DMS53 treated with DMSO at 0.1 percent for 48 hours (cell line): Measurements from ENCODE around the gene MCUR1.
"Not testable (repeated sequence)": the region's sequence is repeated elsewhere in the genome, so short reads cannot be mapped to it uniquely, and the experiment has no call there.

Experiments used
- DNase-seq: peaks from one replicate; lab custom pipeline; 2025; ENCODE audit not compliant: unreplicated experiment; lab: John Stamatoyannopoulos, UW

The MCUR1 gene

DNA sequence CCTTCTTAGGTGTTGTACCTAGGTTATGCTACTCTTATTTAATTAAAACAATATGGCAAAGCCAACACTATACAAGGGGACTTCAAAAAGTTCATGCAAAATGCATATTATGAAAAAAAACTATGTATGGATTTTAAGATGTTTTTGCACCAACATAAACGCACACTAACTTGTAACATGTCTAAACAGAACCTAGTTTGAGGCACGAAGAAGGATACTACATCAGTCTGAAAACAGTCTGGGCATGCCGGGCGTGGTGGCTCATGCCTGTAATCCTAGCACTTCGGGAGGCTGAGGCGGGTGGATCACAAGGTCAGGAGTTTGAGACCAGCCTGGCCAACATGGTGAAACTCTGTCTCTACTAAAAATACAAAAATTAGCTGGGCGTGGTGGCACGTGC lies 34.2 kb downstream of the MCUR1 start:
- not testable (repeated sequence) for DNase-seq

DNA sequence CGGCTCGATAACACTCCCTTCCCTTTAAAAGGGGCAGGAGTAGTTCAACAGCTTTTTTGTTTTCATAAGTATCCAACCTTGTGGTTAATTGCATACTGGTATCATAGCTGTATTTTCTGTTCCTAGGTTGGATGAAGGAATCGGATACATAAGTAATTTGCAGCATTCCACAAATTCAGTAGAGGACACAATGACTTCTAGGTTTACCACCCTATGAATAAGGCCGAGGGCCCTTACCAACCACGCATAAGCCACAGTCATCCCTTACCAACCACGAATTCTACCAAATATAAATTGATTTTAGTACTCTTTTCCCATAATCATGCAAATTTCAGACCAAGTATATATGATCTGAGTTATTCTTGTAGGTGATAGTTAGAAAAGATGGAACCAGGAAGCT lies 36.3 kb downstream of the MCUR1 start:
- no peak for DNase-seq

DNA sequence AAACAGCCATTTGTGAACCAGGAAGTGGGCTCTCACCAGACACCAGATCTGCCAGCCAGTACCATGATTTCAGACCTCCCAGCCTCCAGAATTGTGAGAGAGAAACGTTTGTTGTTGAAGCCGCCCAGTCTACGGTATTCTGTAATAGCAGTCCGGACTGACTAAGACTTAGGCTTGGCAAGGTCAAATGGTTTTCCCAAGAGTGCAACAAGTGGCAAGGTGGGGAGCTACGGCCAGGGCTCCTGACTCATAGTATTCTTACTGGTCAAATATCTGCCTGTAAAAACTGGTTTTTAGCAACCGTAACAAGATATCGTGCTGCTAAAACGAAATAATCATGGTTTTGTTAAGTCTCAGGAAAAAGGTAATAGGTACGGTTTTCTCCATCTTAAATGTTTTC lies 37.8 kb downstream of the MCUR1 start:
- no peak for DNase-seq

DNA sequence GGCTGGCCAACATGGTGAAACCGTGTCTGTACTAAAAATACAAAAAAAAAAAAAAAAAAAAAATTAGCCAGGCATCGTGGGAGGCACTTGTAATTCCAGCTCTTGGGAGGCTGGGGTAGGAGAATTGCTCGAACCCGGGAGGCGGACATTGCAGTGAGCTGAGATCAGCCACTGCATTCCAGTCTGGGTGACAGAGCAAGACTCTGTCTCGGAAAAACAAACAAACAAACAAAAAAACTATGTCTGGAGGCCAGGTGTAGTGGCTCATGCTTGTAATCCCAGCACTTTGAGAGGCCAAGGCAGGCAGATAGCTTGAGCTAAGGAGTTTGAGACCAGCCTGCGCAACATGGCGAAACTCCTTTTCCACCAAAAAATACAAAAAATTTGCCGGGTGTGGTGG lies 38.9 kb downstream of the MCUR1 start:
- not testable (repeated sequence) for DNase-seq

DNA sequence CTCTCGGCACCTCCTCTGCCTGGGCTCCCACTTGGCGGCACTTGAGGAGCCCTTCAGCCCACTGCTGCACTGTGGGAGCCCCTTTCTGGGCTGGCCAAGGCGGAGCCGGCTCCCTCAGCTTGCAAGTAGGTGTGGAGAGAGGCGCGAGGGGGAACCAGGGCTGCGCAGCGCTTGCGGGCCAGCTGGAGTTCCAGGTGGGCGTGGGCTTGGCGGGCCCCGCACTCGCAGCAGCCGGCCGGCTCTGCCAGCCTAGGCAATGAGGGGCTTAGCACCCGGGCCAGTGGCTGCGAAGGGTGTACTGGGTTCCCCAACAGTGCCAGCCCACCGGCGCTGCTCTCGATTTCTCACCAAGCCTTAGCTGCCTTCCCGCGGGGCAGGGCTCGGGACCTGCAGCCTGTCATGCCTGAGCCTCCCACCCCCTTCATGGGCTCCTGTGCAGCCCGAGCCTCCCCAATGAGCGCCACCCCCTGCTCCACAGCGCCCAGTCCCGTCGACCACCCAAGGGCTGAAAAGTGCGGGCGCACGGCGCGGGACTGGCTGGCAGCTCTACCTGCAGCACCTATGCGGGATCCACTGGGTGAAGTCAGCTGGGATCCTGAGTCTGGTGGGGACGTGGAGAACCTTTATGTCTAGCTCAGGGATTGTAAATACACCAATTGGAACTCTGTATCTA lies 41.9 kb downstream of the MCUR1 start:
- DNase-seq = not testable (repeated sequence)

DNA sequence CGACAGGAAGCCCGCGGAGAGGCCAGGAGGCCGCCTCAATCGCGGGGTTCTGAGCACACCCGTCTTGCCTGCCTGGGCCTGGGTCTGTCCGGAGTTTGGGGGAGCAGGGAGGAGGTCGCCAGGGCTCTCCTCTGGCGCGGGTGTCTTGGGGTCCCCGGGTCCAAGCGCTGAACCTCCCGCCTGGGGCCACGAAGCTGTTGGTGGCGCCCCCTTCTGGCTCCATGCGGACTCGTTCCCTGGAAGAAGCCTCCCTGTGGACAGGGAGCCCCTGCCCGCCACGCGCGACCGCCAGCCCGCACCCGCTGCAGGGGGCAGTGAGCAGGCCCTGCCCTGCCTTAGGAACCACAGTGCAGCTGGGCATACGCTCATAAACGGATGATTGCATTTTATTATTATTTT lies 44.7 kb downstream of the MCUR1 start:
- no peak for DNase-seq

DNA sequence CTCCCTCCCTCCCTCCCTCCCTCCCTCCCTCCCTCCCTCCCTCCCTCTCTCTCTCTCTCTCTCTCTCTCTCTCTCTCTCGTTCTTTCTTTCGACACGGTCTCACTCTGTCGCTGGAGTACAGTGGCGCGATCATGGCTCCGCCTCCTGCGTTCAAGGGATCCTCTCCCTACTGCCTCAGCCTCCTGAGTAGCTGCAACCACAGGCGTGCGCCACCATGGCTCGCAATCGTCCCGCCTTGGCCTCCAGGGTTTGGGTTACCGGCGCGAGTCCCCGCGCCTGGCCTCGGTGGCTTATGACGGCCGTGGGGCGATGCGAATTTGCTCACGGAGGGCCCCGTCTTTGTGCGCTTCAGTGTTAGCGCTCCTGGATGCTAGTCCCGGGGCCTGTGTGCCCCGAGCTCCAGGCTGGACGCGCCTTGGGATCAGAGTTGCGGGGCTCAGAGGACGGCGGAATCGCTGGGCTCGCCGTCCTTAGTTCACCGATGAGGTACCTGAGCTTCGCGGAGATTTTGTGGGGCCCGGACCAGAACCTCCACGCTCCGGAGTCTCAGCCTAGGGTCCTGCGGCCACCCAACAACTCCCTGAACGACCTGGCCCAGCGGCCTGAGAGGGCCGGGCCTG lies 45.2 kb downstream of the MCUR1 start:
- DNase-seq = no peak

DNA sequence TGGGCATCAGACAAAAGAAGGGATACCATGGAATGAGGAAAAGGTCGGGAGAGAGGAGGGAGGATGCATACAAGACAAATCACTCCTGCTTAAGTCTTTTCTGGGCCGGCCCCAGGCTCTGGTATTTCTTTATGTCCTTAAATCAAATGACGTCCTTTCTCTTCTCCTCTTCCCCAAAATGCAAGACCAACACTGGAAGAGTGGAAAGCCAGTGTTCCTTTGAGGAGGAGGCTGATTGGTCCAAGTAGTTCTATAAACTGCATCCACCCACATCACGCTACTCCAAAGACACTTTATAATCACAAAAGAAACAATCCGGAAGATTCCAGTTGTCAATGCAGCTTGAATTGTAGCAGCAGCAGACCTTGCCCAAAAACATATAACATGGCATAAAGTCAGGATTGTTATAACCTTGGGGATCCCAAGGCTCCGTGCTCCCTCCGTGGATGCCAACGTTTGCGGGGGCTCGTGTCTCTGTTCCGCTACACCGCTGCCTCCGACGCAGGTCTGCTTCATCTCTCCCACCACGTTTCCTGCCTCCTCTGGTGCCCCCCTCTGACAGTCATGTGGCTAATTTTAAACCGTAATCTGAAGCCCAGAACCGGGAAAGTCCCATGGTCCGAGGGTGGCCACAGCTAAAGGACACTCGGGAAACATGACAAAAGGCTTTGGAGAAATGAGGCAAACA lies 47.1 kb downstream of the MCUR1 start:
- DNase-seq = no peak

DNA sequence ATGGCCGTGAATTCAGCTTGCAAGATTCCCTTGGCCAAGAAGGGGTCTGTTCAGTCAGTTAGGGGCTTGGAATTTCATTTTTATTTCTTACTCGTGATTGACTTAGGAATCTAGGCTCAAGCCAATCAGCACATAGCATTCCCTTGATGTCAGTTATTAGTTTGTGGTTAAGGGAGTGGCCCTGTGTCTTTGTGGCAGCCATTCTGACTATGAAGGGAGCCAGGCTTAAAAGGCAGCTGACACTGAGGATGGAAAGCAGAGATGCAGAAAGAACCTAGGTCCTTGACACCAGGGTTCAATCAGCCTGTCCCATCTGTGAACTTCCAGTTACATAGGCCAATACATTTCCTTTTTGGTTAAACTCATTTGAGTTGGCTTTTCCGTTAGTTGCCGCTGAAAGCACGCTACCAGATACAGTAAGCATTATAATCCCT lies 48.1 kb downstream of the MCUR1 start:
- no peak for DNase-seq

DNA sequence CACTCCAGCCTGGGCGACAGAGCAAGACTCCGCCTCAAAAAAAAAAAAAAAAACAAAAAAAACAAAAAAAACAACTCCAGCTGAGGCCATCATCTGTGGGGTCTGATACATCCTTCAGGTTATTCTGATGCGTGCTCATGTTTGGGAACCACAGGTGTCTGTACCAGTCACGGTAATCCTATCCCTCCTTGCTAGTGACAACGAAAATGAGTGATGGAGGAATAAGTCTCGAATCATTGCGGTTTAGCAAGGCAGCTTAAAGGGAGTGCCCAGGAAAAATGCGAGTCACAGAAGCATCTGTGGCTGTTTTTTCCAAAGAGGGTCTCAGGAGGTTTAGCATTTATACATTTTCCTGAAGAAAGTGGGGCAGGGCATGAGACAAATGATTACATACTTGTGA lies 48.8 kb downstream of the MCUR1 start:
- DNase-seq = no peak

DNA sequence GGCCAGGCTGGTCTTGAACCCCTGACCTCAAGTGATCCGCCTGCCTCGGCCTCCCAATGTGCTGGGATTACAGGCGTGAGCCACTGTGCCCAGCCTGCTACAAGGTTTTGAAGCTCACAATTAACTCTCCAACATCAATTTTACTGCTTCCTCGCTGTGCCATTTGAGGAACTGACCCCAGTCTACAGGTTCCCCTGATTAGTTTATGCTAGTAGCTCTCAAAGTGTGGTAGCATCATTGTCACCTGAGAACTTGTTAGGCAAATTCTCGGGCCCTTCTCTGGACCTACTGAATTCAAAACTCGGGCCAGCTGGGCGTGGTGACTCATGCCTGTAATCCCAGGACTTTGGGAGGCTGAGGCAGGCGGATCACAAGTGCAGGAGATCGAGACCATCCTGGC lies 49.4 kb downstream of the MCUR1 start:
- no peak for DNase-seq

DNA sequence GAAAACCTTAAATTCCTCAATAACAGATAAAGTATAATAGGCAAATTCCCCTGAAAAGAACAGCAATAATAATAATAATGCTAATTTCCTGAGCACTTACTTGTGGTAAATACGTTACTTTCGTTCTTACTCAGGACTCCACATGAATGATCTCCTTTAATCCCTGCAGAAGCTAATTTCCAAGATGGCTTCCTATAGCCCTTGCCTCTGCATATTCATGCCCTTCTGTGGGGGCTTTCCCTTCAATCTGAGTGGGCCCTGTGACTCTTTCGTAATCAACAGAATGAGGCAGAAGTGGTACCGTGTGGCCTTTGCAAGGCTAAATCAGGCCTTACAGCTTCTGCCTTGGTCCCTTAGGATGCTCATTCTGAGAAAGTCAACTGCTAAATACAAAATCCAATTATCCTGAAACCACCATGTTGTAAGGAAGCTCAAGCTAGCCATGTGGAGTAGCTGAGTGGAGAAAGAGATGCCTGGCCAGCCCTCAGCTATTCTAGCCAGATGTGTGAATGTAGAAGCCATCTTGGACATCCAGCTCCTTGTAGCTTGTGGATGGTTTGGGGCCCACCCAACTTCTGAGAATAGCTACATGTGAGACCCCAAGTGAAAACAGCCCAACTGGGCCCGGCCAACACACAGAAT lies 50.5 kb downstream of the MCUR1 start:
- no peak for DNase-seq

DNA sequence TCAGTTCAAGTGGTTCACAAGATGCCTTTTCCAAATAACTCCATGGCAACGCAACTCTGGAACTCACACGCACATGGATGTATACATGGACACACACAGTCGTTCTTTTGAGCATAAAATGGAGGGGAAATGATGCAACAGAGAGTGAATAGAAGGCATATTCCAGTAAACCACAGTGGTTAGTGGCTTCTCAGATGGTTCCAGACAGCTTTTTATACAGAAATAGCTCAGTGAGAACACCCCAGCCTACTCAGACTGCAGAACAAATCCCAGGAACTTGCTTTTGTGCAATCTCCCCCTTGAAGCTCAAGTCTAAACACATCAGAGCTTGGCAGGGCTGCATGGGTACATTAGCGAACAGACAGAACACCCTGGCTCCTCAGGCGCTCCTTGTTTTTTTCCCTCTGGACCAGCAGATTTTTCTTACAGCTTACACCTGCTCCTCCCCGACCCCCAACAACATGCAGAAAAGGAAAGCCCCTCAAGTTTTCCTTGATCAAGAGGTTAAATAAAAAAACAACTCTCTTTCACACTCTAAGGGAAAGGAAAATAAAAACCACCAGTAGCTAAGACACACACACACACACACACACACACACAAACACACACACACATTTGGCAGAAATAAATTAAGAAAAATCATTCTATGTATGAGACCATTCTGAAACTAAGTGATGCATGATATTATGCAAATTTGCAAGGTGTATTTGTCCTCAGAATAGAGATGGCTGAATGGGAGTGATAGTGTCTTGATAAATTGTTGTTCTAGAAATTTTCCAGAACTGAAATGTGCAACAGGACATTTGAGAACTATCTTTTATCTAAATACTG lies 51.5 kb downstream of the MCUR1 start:
- DNase-seq = no peak

DNA sequence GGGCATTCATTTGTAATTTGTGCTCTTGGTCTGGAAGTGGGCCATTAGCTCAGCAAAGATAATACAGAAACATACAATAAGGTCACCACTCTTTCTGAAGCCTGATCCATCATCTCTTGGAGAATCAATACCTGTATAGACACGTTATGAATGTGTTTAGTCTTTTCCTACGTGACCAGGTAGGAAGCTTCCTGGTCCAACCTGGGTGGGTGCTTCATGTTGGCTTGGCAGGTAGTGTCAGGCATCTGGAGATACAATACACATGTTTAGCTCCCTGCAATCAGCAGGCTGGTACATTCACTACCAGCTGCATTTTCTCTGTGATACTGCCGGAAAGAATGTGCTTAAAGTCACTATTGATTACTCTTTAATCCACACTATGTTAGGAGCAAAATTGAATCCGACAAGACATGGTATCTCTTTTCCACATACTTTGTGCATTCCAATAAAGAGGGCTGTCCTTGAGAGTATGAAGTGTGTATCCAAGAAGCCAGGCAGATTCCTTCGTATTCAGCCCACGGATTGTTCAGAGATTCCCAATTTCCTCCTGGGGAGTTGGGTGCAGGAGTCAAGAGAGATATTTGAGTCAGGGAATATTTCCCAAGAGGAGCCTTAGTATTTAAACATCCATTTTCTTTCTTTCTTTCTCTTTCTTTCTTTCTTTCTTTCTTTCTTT lies 52.9 kb downstream of the MCUR1 start:
- DNase-seq = no peak

DNA sequence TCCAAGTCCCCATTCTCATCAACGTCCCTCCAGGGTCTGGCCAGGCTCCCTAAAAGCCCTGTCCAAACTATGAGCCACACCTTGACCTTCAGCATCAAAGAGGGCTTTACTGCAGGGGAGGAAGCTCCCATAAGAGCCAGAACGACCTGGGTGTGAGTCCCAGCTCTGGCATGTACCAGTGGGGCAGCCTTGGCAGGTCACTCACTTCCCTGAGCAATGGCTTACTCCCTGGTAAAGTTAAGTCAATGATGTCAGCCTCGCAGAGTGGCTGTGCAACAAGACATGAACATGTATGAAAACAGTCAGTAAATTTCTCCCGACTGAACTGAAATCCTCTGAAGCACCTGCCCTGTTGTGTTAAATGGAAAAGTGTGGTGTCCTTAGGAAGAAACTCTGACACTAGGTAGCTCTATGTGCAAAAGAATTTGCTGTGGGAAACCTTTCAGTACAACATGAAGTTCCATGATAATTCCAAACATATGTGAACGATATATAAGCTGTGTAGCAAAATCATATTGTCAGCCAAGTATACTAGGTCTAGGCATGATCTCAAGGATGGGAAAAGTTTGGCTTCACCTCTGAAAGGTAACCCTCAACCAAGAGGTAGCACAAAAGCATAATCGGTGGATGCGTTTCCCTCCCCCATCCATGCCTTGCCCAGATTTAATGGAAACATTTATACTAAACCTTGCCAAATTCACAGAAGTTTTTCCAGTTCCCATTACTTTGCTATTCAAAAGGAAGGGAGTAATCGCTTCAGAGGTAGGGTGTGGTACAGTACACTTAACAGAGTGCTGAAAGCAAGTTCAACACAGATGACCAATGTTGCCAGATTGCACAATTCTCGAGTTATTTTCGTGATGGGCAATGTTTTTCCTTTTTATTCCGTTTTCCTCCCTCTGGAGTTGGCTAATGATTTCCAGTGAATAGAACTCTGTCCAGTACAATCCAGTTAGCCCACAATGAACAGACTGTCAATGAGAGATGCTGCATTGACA lies 53.8 kb downstream of the MCUR1 start:
- DNase-seq = no peak

DNA sequence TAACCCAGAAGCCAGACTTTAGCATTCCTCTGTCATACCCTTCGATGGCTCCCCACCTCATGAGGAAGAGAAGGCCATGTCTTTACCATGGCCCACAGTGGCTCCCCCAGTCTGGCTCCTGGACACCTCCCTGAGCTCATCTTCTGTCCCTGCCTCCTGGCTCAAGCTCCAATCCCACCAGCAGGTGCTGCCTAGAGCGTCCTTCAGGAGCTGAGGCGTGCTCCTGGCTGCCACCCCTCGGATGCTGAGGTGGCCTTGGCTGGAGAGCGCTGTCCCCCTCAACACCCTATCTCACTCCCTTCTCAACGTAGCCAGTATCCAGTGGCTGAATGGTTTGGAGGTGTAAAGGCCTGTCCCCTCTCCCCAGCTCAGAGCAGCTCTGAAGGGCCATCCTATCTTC lies 55.3 kb downstream of the MCUR1 start:
- DNase-seq = no peak

DNA sequence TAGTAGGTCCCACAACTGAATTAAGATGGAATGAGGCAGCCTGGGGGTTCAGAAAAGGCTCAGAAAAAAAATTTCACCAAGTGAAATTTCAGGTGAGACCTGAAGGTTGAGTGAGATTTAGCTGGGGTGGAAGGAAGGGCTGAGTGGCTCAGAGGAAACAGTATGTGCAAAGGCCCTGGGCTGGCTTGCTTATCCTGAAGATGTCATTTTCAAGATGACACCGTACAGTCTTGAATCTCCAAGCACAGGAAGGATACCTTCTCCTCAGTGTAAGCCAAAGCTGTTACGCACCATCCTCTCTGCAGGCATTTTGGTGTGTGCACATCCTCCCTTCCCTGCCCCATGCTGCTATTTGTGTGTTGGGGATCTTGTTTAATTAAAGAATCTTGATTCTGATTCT lies 59.7 kb downstream of the MCUR1 start:
- no peak for DNase-seq

DNA sequence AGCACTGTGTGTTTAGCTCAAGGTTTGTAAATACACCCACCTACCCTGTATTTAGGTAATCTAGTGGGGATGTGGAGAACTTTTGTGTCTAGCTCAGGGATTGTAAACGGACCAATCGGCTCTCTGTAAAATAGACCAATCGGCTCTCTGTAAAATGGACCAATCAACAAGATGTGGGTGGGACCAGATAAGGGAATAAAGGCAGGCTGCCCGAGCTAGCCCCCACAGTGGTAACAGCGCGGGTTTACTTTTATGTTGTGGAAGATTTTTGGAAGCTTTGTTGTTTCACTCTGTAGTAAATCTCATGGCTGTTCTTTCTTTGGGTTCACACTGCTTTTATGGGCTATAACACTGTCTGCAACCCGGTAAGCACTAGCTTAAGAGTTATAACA lies 70.6 kb downstream of the MCUR1 start:
- DNase-seq = no peak

DNA sequence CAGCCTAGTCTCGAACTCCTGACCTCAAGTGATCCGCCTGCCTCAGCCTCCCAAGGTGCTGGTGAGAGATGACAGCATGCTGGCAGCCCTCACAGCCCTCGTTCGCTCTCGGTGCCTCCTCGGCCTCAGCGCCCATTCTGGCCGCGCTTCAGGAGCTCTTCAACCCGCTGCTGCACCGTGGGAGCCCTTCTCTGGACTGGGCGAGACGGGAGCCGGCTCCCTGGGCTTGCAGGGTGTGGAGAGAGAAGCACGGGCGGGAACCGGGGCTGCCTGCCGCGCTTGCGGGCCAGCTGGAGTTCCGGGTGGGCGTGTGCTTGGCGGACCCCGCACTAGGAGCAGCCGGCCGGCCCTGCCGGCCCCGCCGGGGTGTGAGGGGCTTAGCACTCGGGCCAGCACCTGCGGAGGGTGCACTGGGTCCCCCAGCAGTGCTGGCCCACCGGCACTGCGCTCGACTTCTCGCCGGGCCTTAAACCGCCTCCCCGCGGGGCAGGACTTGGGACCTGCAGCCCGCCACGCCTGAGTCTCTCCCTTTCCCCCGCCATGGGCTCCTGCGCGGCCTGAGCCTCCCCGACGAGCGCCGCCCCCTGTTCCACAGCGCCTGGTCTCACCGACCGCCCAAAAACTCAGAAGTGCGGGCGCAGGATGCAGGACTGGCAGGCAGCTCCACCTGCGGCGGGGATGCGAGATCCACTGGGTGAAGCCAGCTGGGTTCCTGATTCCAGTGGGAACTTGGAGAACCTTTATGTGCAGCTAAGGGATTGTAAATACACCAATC lies 71.2 kb downstream of the MCUR1 start:
- no peak for DNase-seq
